ENCODE data around the gene MRPL27.

DNA sequence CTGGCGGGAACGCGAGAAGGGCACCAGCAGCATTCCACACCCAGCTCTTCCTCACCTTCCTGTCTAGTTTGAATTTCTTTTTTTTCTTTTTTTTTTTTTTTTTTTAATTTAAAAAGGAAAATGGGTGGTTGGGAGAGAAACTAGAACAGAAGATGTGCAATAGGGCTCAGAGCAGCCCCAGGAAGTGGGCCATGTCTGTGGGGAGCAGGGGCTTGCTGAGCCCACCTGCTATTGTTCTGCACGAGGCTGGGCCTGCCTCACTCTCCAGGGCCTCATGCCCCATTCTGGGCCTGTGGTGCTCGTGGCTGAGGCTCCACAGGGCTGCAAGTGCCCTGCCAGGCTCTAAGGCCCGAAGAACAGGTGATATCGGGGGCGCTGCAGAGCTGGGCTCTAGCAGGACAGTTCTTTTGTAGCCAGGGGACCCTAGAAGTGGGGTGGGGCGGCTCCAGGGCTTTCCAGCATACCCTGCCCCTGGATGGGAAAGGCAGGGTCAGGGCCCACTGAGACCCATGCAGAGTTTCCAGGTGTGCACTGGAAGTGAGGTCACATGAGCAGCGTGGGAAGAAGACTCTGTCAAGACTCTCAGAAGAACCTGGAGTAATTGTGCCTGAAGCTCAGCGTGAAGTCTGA, 12.4 kb downstream of the MRPL27 start:
- TF ChIP-seq ZNF121 (tag by site-specific recombination; IDR thresholded peaks at IDR 0.05) (no peak), ZBTB17 (tag by site-specific recombination; IDR thresholded peaks at IDR 0.05) (no peak), ZNF214 (tag by site-specific recombination; IDR thresholded peaks at IDR 0.05; ENCODE audit: borderline replicate concordance) (no peak), ZNF239 (tag by site-specific recombination; IDR thresholded peaks at IDR 0.05) (no peak)
- TF ChIP-seq, protein P1, sequence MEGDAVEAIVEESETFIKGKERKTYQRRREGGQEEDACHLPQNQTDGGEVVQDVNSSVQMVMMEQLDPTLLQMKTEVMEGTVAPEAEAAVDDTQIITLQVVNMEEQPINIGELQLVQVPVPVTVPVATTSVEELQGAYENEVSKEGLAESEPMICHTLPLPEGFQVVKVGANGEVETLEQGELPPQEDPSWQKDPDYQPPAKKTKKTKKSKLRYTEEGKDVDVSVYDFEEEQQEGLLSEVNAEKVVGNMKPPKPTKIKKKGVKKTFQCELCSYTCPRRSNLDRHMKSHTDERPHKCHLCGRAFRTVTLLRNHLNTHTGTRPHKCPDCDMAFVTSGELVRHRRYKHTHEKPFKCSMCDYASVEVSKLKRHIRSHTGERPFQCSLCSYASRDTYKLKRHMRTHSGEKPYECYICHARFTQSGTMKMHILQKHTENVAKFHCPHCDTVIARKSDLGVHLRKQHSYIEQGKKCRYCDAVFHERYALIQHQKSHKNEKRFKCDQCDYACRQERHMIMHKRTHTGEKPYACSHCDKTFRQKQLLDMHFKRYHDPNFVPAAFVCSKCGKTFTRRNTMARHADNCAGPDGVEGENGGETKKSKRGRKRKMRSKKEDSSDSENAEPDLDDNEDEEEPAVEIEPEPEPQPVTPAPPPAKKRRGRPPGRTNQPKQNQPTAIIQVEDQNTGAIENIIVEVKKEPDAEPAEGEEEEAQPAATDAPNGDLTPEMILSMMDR (tag by site-specific recombination; IDR thresholded peaks at IDR 0.05), result no peak
- TF ChIP-seq, protein P2, sequence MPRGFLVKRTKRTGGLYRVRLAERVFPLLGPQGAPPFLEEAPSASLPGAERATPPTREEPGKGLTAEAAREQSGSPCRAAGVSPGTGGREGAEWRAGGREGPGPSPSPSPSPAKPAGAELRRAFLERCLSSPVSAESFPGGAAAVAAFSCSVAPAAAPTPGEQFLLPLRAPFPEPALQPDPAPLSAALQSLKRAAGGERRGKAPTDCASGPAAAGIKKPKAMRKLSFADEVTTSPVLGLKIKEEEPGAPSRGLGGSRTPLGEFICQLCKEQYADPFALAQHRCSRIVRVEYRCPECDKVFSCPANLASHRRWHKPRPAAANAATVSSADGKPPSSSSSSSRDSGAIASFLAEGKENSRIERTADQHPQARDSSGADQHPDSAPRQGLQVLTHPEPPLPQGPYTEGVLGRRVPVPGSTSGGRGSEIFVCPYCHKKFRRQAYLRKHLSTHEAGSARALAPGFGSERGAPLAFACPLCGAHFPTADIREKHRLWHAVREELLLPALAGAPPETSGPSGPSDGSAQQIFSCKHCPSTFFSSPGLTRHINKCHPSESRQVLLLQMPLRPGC (tag by site-specific recombination; IDR thresholded peaks at IDR 0.05), result no peak
